ENCODE measurements around the gene RMC1.
"Not testable (repeated sequence)": the region's sequence is repeated elsewhere in the genome, so short reads cannot be mapped to it uniquely, and the experiment has no call there.

Gene RMC1

GRCh38 chr18:23536204-23536603, 32.9 kb downstream of the RMC1 start:
- DNase-seq, result no peak

- DNase-seq, result no peak
Measured at GRCh38 chr18:23537274-23537673, 34.0 kb downstream of the RMC1 start.

GRCh38 chr18:23538001-23538400, 34.7 kb downstream of the RMC1 start:
- DNase-seq, result no peak

- no peak for DNase-seq
Measured at GRCh38 chr18:23538870-23539269, 35.6 kb downstream of the RMC1 start.

- DNase-seq, result no peak
Measured at GRCh38 chr18:23539296-23539695, 36.0 kb downstream of the RMC1 start.

GRCh38 chr18:23539911-23540525, 36.7 kb downstream of the RMC1 start:
- no peak for DNase-seq

GRCh38 chr18:23540867-23541266, 37.6 kb downstream of the RMC1 start:
- DNase-seq, result no peak

GRCh38 chr18:23541349-23542093, 38.2 kb downstream of the RMC1 start:
- DNase-seq, result no peak

- DNase-seq, result no peak
Measured at GRCh38 chr18:23542461-23542860, 39.1 kb downstream of the RMC1 start.

- DNase-seq, result no peak
Measured at GRCh38 chr18:23545247-23545789, 42.0 kb downstream of the RMC1 start.

GRCh38 chr18:23547306-23547705, 44.0 kb downstream of the RMC1 start:
- DNase-seq, result no peak

- no peak for DNase-seq
Measured at GRCh38 chr18:23547846-23548245, 44.5 kb downstream of the RMC1 start.

GRCh38 chr18:23548275-23548674, 45.0 kb downstream of the RMC1 start:
- DNase-seq, result no peak

GRCh38 chr18:23548719-23549118, 45.4 kb downstream of the RMC1 start:
- DNase-seq, result no peak

- DNase-seq, result no peak
Measured at GRCh38 chr18:23550898-23551297, 47.6 kb downstream of the RMC1 start.

- no peak for DNase-seq
Measured at GRCh38 chr18:23551978-23552377, 48.7 kb downstream of the RMC1 start.

GRCh38 chr18:23552505-23552904, 49.2 kb downstream of the RMC1 start:
- DNase-seq, result no peak

- no peak for DNase-seq
Measured at GRCh38 chr18:23553887-23554286, 50.6 kb downstream of the RMC1 start.

GRCh38 chr18:23556145-23556780, 53.0 kb downstream of the RMC1 start:
- DNase-seq, result no peak

GRCh38 chr18:23557511-23557910, 54.2 kb downstream of the RMC1 start:
- DNase-seq, result not testable (repeated sequence)

- no peak for DNase-seq
Measured at GRCh38 chr18:23560186-23560585, 56.9 kb downstream of the RMC1 start.

GRCh38 chr18:23563377-23564043, 60.2 kb downstream of the RMC1 start:
- no peak for DNase-seq

- no peak for DNase-seq
Measured at GRCh38 chr18:23565916-23566547, 62.7 kb downstream of the RMC1 start.

All from activated naive CD4-positive, alpha-beta T cell treated with Interleukin-2 at 50 U/mL for 16 hours (primary cell).